ENCODE results near the gene SVIL. TPM values are rescaled to one million over a fixed set of nuclear protein-coding genes. Genes with fewer than 3 reads are reported as not detected.

Gene SVIL
- total RNA-seq, 4 donors from 2014 or later: 30.3 to 84.3 (median 62.5) TPM

- Histone ChIP-seq H3K27me3 (no peaks in the 10 kb centered on the region), H3K27ac (no peak overlapping the region), H3K4me3 (no peak overlapping the region), H3K4me1 (no peaks in the 10 kb centered on the region), H3K9me3 (no peaks in the 10 kb centered on the region), H3K36me3 (peaks cover 0 to 57% (median 0%) of the 10 kb centered on the region in 3 donors)
- DNase-seq: no peak
- TF ChIP-seq CTCF (IDR thresholded peaks at IDR 0.05) (no peak), POLR2A (IDR thresholded peaks at IDR 0.05) (no peak)
Measured at GRCh38 chr10:29529146-29529545, 105.6 kb downstream of the SVIL start.

- no peaks in the 10 kb centered on the region for H3K27me3 ChIP-seq
- H3K27ac ChIP-seq: no peak overlapping the region
- H3K4me1 ChIP-seq: no peaks in the 10 kb centered on the region
- no peaks in the 10 kb centered on the region for H3K9me3 ChIP-seq
- no peak overlapping the region for H3K4me3 ChIP-seq
- DNase-seq: no peak
- TF ChIP-seq CTCF (IDR thresholded peaks at IDR 0.05): no peak
- no peak for TF ChIP-seq POLR2A (IDR thresholded peaks at IDR 0.05)
- peaks cover 0 to 73% (median 0%) of the 10 kb centered on the region in 3 donors for H3K36me3 ChIP-seq
Measured at GRCh38 chr10:29525762-29526161, 109.0 kb downstream of the SVIL start.

GRCh38 chr10:29524720-29525119, 110.1 kb downstream of the SVIL start:
- no peak for TF ChIP-seq CTCF (IDR thresholded peaks at IDR 0.05)
- TF ChIP-seq POLR2A (IDR thresholded peaks at IDR 0.05): no peak
- no peaks in the 10 kb centered on the region for H3K4me1 ChIP-seq
- no peaks in the 10 kb centered on the region for H3K27me3 ChIP-seq
- H3K4me3 ChIP-seq: no peak overlapping the region
- no peaks in the 10 kb centered on the region for H3K9me3 ChIP-seq
- H3K27ac ChIP-seq: no peak overlapping the region
- DNase-seq: no peak
- H3K36me3 ChIP-seq: peaks cover 0 to 68% (median 0%) of the 10 kb centered on the region in 3 donors

- no peak overlapping the region for H3K4me3 ChIP-seq
- H3K36me3 ChIP-seq: peaks cover 0 to 69% (median 0%) of the 10 kb centered on the region in 3 donors
- no peaks in the 10 kb centered on the region for H3K9me3 ChIP-seq
- no peak for DNase-seq
- H3K27me3 ChIP-seq: no peaks in the 10 kb centered on the region
- TF ChIP-seq CTCF (IDR thresholded peaks at IDR 0.05) (no peak), POLR2A (IDR thresholded peaks at IDR 0.05) (no peak)
- no peak overlapping the region for H3K27ac ChIP-seq
- no peaks in the 10 kb centered on the region for H3K4me1 ChIP-seq
Measured at GRCh38 chr10:29524294-29524693, 110.5 kb downstream of the SVIL start.

- no peak overlapping the region for H3K4me3 ChIP-seq
- TF ChIP-seq CTCF (IDR thresholded peaks at IDR 0.05) (no peak), POLR2A (IDR thresholded peaks at IDR 0.05) (no peak)
- H3K4me1 ChIP-seq: no peaks in the 10 kb centered on the region
- H3K27me3 ChIP-seq: no peaks in the 10 kb centered on the region
- H3K27ac ChIP-seq: peak overlapping the region in 2 of 4 donors; percentile 48 to 65
- H3K36me3 ChIP-seq: peaks cover 0 to 75% (median 0%) of the 10 kb centered on the region in 3 donors
- no peak for DNase-seq
- no peaks in the 10 kb centered on the region for H3K9me3 ChIP-seq
Measured at GRCh38 chr10:29522918-29523317, 111.9 kb downstream of the SVIL start.

All from Peyer's patch (tissue), 4 donors.